ENCODE results near the gene RFX7. TPM values are rescaled to one million over a fixed set of nuclear protein-coding genes. Genes with fewer than 3 reads are reported as not detected.

The RFX7 gene
- total RNA-seq, 4 donors from 2014 or later, result 11.1 to 15.1 (median 12.7) TPM

DNA sequence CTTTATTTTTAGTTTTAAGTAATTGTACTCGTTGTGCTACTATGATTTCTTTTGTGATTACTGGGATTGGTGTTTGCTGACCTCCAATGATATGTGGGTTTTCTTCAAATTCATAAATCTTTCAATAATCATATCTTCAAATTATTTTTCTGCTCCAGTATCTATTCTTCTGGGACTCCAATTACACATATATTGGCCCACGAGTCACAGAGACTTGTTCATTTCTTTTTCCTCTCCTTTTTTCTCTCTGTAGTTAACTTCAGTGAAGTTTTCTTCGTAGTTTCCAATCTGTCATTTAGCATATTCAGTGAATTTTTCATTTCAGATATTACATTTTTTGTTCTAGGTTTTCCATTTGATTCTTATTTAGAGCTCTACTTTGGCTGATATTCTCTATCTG is 21.4 kb downstream of the RFX7 start:
- intact Hi-C loops (cut with DNase I; ENCODE audit: low total_unique reads), result no loop called here
- H3K4me3 ChIP-seq (ENCODE audit: low read depth, poor library complexity, severe bottlenecking), result no peak overlapping the region
- DNase-seq (ENCODE audit: low spot score in 2 of 2), result no peak
- TF ChIP-seq POLR2A (IDR thresholded peaks at IDR 0.05) (no peak), CTCF (IDR thresholded peaks at IDR 0.05) (no peak)
- WGBS, 2 donors, result 94 to 98% methylated on average over 3 of the region's 3 CpGs

GRCh38 chr15:56217341-56217740 is 26.3 kb downstream of the RFX7 start:
- H3K4me3 ChIP-seq (ENCODE audit: low read depth, poor library complexity, severe bottlenecking), result no peak overlapping the region
- intact Hi-C loops (cut with DNase I; ENCODE audit: low total_unique reads), result no loop called here
- DNase-seq (ENCODE audit: low spot score in 2 of 2), result no peak
- no peak for TF ChIP-seq CTCF (IDR thresholded peaks at IDR 0.05)
- no peak for TF ChIP-seq POLR2A (IDR thresholded peaks at IDR 0.05)

GRCh38 chr15:56215769-56216168 is 27.9 kb downstream of the RFX7 start:
- intact Hi-C loops (cut with DNase I; ENCODE audit: low total_unique reads), result no loop called here
- WGBS, 2 donors, result 77 to 92% methylated on average over 1 of the region's 1 CpG
- no peak for TF ChIP-seq POLR2A (IDR thresholded peaks at IDR 0.05)
- TF ChIP-seq CTCF (IDR thresholded peaks at IDR 0.05), result no peak

GRCh38 chr15:56211960-56212550 is 31.6 kb downstream of the RFX7 start:
- intact Hi-C loops (cut with DNase I; ENCODE audit: low total_unique reads), result no loop called here
- no peak for DNase-seq (ENCODE audit: low spot score in 2 of 2)
- WGBS, 2 donors, result 95 to 96% methylated on average over 4 of the region's 4 CpGs
- no peak for TF ChIP-seq CTCF (IDR thresholded peaks at IDR 0.05)
- no peak for TF ChIP-seq POLR2A (IDR thresholded peaks at IDR 0.05)
- no peak overlapping the region for H3K4me3 ChIP-seq (ENCODE audit: low read depth, poor library complexity, severe bottlenecking)

More at GRCh38 chr15:56215769-56216168, 27.9 kb downstream of the RFX7 start:
- no peak for DNase-seq (ENCODE audit: low spot score in 2 of 2)
- no peak overlapping the region for H3K4me3 ChIP-seq (ENCODE audit: low read depth, poor library complexity, severe bottlenecking)

DNA sequence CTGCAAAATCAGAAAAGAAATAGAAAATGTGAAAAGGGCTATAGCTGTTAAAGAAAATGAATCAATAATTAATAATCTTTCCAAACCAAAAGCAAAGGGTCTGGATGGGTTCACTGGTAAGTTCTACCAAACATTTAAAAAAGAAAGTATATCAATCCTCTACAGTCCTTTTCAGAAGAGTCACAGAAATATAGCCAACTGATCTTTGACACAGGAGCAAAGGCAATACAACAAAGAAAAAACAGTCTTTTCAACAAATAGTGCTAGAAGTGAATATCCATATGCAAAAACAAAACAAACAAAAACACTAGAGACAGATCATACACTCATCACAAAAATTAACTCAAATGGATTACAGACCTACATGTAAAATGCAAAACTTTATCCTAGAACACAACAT is 32.6 kb downstream of the RFX7 start:
- TF ChIP-seq CTCF (IDR thresholded peaks at IDR 0.05), result no peak
- TF ChIP-seq POLR2A (IDR thresholded peaks at IDR 0.05), result no peak
- no peak overlapping the region for H3K4me3 ChIP-seq (ENCODE audit: low read depth, poor library complexity, severe bottlenecking)
- DNase-seq (ENCODE audit: low spot score in 2 of 2), result no peak
- intact Hi-C loops (cut with DNase I; ENCODE audit: low total_unique reads), result no loop called here

- TF ChIP-seq CTCF (IDR thresholded peaks at IDR 0.05), result no peak
- TF ChIP-seq POLR2A (IDR thresholded peaks at IDR 0.05), result no peak
- intact Hi-C loops (cut with DNase I; ENCODE audit: low total_unique reads), result no loop called here
- 50 to 64% methylated on average over 1 of the region's 1 CpG for WGBS, 2 donors
- H3K4me3 ChIP-seq (ENCODE audit: low read depth, poor library complexity, severe bottlenecking), result no peak overlapping the region
- DNase-seq (ENCODE audit: low spot score in 2 of 2), result no peak
Observed at GRCh38 chr15:56208641-56209155, 35.0 kb downstream of the RFX7 start.
